ENCODE data around the gene KDM4B.

The KDM4B gene

DNA sequence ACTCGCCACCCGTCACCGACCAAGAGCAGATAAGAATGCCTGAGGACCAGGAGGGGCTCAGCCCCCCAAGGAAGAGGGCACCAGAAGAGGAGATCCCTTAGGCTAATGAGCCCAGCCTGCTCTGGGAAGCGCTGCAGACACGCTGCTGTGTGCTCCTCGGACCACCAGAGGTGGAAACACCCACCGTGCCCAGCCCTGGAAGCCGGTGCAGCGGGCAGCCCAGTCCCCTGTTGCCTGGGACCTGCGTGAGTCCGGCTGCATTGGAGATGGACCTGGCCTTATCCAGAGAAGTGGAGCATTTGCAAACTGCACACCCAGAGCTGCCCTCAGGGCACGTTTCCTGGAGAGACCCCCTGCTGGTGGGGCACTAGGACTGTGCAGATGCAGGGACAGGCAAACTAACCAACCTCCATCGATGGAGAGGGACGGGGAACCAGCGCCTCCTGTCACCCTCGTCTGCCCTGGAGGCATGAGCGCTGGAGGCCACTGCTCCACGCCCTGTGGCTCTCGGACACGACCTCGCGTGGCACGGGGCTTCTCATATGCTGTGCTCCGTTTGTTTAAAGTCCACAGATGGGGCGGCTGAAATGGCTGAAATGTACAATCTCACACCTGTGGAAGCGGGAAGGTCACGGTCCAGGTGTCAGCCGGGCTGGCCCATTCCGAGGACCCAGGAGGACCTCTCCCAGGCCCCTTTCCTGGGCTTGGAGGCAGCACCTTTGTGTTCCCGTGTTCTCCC lies 153.9 kb downstream of the KDM4B start:
- TF ChIP-seq, protein P1, sequence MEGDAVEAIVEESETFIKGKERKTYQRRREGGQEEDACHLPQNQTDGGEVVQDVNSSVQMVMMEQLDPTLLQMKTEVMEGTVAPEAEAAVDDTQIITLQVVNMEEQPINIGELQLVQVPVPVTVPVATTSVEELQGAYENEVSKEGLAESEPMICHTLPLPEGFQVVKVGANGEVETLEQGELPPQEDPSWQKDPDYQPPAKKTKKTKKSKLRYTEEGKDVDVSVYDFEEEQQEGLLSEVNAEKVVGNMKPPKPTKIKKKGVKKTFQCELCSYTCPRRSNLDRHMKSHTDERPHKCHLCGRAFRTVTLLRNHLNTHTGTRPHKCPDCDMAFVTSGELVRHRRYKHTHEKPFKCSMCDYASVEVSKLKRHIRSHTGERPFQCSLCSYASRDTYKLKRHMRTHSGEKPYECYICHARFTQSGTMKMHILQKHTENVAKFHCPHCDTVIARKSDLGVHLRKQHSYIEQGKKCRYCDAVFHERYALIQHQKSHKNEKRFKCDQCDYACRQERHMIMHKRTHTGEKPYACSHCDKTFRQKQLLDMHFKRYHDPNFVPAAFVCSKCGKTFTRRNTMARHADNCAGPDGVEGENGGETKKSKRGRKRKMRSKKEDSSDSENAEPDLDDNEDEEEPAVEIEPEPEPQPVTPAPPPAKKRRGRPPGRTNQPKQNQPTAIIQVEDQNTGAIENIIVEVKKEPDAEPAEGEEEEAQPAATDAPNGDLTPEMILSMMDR (IDR thresholded peaks at IDR 0.05; ENCODE audit: low read depth, low read length): no peak
- DNase-seq (ENCODE audit: extremely low read depth, low read depth): no peak

DNA sequence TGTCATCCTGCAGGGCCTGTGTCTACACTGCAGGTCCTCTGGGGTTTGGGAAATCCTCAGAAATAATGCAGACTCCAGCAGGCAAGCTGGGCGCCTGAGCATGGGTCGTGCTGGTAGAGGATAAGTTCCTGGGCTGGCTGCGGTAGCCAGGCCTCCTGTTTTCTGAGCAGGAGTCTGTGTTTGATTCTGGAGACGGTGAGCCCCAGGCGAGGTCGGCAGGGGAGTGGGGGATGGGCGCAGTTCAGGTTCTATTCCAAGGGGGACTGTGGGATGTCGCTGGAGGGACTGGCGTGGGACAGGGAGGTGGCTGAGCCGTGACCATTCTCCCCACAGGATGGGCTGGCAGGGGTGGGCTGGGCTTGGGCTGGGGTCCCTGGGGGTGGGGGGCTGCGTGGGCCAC lies 154.7 kb downstream of the KDM4B start:
- no peak for DNase-seq (ENCODE audit: extremely low read depth, low read depth)
- TF ChIP-seq, protein P1 (IDR thresholded peaks at IDR 0.05; ENCODE audit: low read depth, low read length): no peak

- TF ChIP-seq, protein P1 (IDR thresholded peaks at IDR 0.05; ENCODE audit: low read depth, low read length): no peak
These were observed 155.4 kb downstream of the KDM4B start for GRCh38 chr19:5124111-5124855.

DNA sequence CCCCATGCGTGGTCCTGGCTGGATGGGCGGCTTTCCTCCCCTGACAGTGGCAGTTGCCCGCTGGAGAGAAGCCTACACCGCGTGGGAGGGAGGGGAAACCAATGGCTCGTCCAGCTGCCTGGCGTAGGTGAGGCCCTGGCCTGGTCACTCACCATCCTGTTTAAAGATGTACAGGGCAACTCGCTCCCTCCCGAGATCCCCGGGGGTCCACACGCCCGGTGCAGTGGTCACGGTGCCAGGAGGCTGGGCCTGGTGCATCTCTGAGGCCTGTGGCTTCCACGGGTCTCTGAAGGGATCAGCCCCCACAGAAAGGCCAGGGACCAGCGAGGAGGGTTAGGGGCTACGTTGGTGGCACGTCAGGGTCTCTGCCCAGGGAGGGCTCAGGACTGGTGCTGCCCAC lies 156.5 kb downstream of the KDM4B start:
- DNase-seq (ENCODE audit: extremely low read depth, low read depth): no peak
- TF ChIP-seq, protein P1 (IDR thresholded peaks at IDR 0.05; ENCODE audit: low read depth, low read length): no peak

More at GRCh38 chr19:5124111-5124855, 155.4 kb downstream of the KDM4B start:
- no peak for DNase-seq (ENCODE audit: extremely low read depth, low read depth)

DNA sequence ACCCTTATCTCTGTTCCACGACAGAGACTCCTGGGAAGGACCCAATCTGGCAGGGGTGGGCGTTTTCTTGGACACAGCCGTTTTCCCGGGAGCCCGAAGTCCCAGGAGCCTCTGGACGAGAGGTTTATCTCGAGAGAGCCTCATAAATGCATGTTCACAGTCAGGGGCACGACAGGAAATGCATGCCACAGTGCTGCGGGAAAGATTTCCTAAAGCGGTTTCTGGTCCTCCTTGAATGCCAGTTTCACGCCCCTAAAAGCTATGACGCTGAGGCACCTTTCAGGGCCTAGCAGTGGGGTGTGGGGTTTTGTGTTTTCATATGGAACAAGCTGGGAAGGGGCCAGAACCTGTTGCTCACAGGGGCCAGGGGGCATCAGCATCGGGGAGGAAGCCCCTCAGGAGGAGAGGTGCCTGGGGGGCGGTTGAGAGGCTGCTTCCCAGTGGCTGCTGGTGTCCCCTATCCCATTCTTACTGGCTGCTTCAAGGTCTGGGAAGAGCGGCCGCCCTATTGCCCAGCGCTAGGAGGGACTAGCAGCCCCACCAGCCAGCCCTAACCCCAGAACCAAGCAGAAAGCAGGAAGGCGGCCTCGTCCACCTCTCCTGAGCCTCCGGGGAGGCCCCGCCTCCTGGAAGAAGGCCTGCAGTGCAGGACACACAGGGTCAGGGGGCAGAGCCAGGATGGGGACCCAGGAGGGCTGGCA lies 157.0 kb downstream of the KDM4B start:
- no peak for DNase-seq (ENCODE audit: extremely low read depth, low read depth)

DNA sequence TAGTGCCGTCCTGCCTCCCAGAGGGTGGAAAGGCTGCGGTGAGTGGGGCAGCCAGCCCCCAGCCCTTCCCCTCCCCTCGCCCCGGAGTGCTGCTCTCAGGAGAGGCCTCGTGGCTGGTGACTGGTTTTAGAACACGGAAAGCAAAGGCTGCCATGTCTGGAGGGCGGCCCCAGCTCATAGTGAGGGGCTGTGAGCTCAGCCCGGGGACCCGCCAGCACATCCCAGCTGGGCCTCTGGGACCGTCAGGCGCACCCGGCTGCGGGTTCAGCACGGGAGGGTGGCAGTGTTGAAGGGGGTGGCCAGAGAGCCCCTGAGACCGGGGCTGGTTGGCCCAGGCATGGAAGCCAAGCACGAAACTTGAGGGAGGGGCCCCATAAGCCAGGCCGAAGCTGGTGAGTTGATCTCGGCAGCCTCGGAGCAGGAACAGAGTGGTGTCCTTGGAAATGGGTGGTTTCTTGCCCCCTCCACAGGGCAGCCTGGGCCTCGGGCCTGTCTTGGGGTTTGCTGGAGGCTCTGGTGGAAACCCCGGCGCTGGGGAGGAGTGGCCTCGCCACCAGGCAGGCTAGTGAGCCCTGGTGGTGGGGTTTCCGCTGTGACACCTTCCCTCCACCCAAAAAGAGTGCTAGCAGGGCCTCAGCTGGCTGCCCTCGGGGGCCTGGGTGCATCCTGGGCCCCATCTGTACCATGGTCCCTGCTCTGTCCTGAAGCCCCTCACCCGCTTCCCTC lies 157.7 kb downstream of the KDM4B start:
- no peak for DNase-seq (ENCODE audit: extremely low read depth, low read depth)
- TF ChIP-seq, protein P1 (IDR thresholded peaks at IDR 0.05; ENCODE audit: low read depth, low read length): no peak

More for the DNA sequence above, 157.0 kb downstream of the KDM4B start:
- TF ChIP-seq, protein P1 (IDR thresholded peaks at IDR 0.05; ENCODE audit: low read depth, low read length): no peak

Data from AG09319 (cell line).